Kidney (tissue), 14 donors: Measurements from ENCODE around the gene TLE3. TPM values are rescaled to one million over a fixed set of nuclear protein-coding genes. Genes with fewer than 3 reads are reported as not detected.
A peak's percentile ranks its signal among the peaks of the same experiment; 100 is the strongest.

Experiments
- DNase-seq, 5 donors: peaks; one replicate each; pipeline ENCODE4 v3.0.0-alpha.2; 2013 to 2020
- FAIRE-seq: peaks from 2 replicates; lab custom pipeline; 2012; peaks lifted over from hg19 to GRCh38; lab: Jason Lieb, UNC
- H3K27ac ChIP-seq, 2 donors: one replicate each; pipeline ENCODE4 v1.7.0; 2013; ENCODE audit warnings: low read depth in 2 of 2, low read length in 2 of 2, inconsistent platforms in 1 of 2
- H3K27me3 ChIP-seq: one replicate; pipeline ENCODE4 v1.7.1; 2013; ENCODE audit warnings: low read length, inconsistent platforms; ENCODE audit not compliant: control insufficient read depth, insufficient read depth
- H3K36me3 ChIP-seq, 3 donors: one replicate each; pipeline versions ENCODE4 v1.7.0 to v1.7.1; 2013; ENCODE audit warnings: low read length in 3 of 3, control low read depth in 1 of 3, inconsistent platforms in 1 of 3; ENCODE audit not compliant: insufficient read depth in 3 of 3, control insufficient read depth in 2 of 3
- H3K4me1 ChIP-seq, 3 donors: one replicate each; pipeline versions ENCODE4 v1.7.0 to v1.7.1; 2013; ENCODE audit warnings: low read length in 3 of 3, inconsistent platforms in 1 of 3, low read depth in 1 of 3; ENCODE audit not compliant: control insufficient read depth in 2 of 3, insufficient read depth in 2 of 3
- H3K4me3 ChIP-seq, 3 donors: one replicate each; pipeline versions ENCODE4 v1.7.0 to v1.8.1; 2013; ENCODE audit warnings: low read length in 3 of 3, control low read depth in 1 of 3, inconsistent platforms in 1 of 3
- H3K9ac ChIP-seq, 3 donors: one replicate each; pipeline versions ENCODE4 v1.7.0 to v1.7.1; 2013; ENCODE audit warnings: low read length in 3 of 3, control low read depth in 1 of 3, inconsistent platforms in 1 of 3
- H3K9me3 ChIP-seq, 3 donors: one replicate each; pipeline versions ENCODE4 v1.7.0 to v1.7.1; 2013; ENCODE audit warnings: low read length in 3 of 3, control low read depth in 1 of 3, inconsistent platforms in 1 of 3; ENCODE audit not compliant: control insufficient read depth in 2 of 3, insufficient read depth in 1 of 3
- intact Hi-C: fragments of 100-400 bp; cut with DNase I; formaldehyde crosslinking; loops from one replicate; pipeline ENCODE4 v1.11.1; 2022
- microRNA-seq: library from miRNA; unstranded; fragments of <30 nt; microRNA quantifications from one replicate; pipeline ENCODE4 v1.2.0, GENCODE V29; 2020
- polyA plus RNA-seq: library from polyadenylated mRNA; stranded (reverse); fragments of 350-450 nt; fragmentation: Illumina TruSeq; extraction: RNeasy Lipid Tissue Mini Kit (QIAGEN cat#74804); gene quantifications from one replicate; pipeline ENCODE4 v1.2.3, GENCODE V29; 2014; ENCODE audit warnings: low read depth, low replicate concordance; ENCODE audit not compliant: insufficient read depth
- total RNA-seq: library from RNA; stranded (reverse); fragmentation: NEBNext Ultra II Directional; extraction: Animal tissue kit (Norgen Biotek cat#: 25700); gene quantifications from one replicate; pipeline ENCODE4 v1.2.1, GENCODE V29; 2021
- TF ChIP-seq, protein P1 (sequence below): IDR thresholded peaks from 3 replicates; pipeline ENCODE4 v1.5.1; 2012; ENCODE audit warnings: mild to moderate bottlenecking, moderate library complexity, borderline replicate concordance; ENCODE audit not compliant: insufficient read depth; ENCODE audit errors: extremely low read depth
- donor health status: control.
- donor health status: control.
- donor health status: control.
- donor health status: control.
- donor health status: control.
- donor health status: DM: yes; HTN: yes; CAD: no.
- donor health status: Normal renal cell carcinoma (clear cell type).

TLE3 gene
- total and polyA plus RNA-seq, 2 donors from 2014 or later: 10.3 to 71.7 TPM

- no peak overlapping the region for H3K4me3 ChIP-seq
- no peak overlapping the region for H3K27ac ChIP-seq
- peaks cover 0 to 4% (median 0%) of the 10 kb centered on the region in 3 donors for H3K9me3 ChIP-seq
- DNase-seq (peak in 4 of 5 donors; percentile 48 to 95 (median 68)), FAIRE-seq (no peak)
- no peaks in the 10 kb centered on the region for H3K27me3 ChIP-seq
- peaks cover 0 to 3% (median 0%) of the 10 kb centered on the region in 3 donors for H3K4me1 ChIP-seq
- no peak overlapping the region for H3K9ac ChIP-seq
- TF ChIP-seq, protein P1, sequence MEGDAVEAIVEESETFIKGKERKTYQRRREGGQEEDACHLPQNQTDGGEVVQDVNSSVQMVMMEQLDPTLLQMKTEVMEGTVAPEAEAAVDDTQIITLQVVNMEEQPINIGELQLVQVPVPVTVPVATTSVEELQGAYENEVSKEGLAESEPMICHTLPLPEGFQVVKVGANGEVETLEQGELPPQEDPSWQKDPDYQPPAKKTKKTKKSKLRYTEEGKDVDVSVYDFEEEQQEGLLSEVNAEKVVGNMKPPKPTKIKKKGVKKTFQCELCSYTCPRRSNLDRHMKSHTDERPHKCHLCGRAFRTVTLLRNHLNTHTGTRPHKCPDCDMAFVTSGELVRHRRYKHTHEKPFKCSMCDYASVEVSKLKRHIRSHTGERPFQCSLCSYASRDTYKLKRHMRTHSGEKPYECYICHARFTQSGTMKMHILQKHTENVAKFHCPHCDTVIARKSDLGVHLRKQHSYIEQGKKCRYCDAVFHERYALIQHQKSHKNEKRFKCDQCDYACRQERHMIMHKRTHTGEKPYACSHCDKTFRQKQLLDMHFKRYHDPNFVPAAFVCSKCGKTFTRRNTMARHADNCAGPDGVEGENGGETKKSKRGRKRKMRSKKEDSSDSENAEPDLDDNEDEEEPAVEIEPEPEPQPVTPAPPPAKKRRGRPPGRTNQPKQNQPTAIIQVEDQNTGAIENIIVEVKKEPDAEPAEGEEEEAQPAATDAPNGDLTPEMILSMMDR: no peak
- intact Hi-C loops: no loop called here
- no peaks in the 10 kb centered on the region for H3K36me3 ChIP-seq
Measured at GRCh38 chr15:69997813-69998212, 99.9 kb downstream of the TLE3 start.

Small RNAs within 50 kb of the gene (microRNA-seq; reads per million reads assigned to microRNA genes)
- 53.5 reads per million, percentile 43 among the genes with 10 or more reads in this experiment for gene MIR629
